ENCODE data around the gene STIM1.
"Not testable (repeated sequence)": the region's sequence is repeated elsewhere in the genome, so short reads cannot be mapped to it uniquely, and the experiment has no call there.

The STIM1 gene

GRCh38 chr11:3891751-3892150 lies 36.3 kb downstream of the STIM1 start:
- Histone ChIP-seq H3K9me3 (no peaks in the 10 kb centered on the region), H3K36me3 (no peaks in the 10 kb centered on the region), H3K4me3 (no peak overlapping the region), H3K27ac (no peak overlapping the region), H3K4me1 (peaks cover 0 to 41% (median 26%) of the 10 kb centered on the region in 4 donors), H3K27me3 (no peaks in the 10 kb centered on the region)
- intact Hi-C loops (cut with DNase I; ENCODE audit: low total_unique reads) = no loop called here
- DNase-seq = no peak
- no peak for TF ChIP-seq CTCF (IDR thresholded peaks at IDR 0.05)

GRCh38 chr11:3892156-3892555 lies 36.7 kb downstream of the STIM1 start:
- intact Hi-C loops (cut with DNase I; ENCODE audit: low total_unique reads) = no loop called here
- H3K27me3 ChIP-seq = no peaks in the 10 kb centered on the region
- peak overlapping the region in 1 of 2 donors; percentile 41 for H3K27ac ChIP-seq
- peaks cover 0 to 41% (median 26%) of the 10 kb centered on the region in 4 donors for H3K4me1 ChIP-seq
- TF ChIP-seq CTCF (IDR thresholded peaks at IDR 0.05) = no peak
- H3K4me3 ChIP-seq = no peak overlapping the region
- H3K36me3 ChIP-seq = no peaks in the 10 kb centered on the region
- H3K9me3 ChIP-seq = no peaks in the 10 kb centered on the region
- no peak for DNase-seq

GRCh38 chr11:3893311-3893710 lies 37.8 kb downstream of the STIM1 start:
- Histone ChIP-seq H3K36me3 (no peaks in the 10 kb centered on the region), H3K27me3 (no peaks in the 10 kb centered on the region), H3K27ac (peak overlapping the region in 1 of 2 donors; percentile 62), H3K4me3 (no peak overlapping the region), H3K9me3 (no peaks in the 10 kb centered on the region), H3K4me1 (peaks cover 0 to 41% (median 24%) of the 10 kb centered on the region in 4 donors)
- TF ChIP-seq CTCF (IDR thresholded peaks at IDR 0.05) = no peak
- intact Hi-C loops (cut with DNase I; ENCODE audit: low total_unique reads) = no loop called here
- no peak for DNase-seq

GRCh38 chr11:3894128-3894731 lies 38.8 kb downstream of the STIM1 start:
- Histone ChIP-seq H3K27ac (peak overlapping the region; percentile 53 to 62), H3K4me3 (no peak overlapping the region), H3K9me3 (no peaks in the 10 kb centered on the region), H3K27me3 (no peaks in the 10 kb centered on the region), H3K4me1 (peaks cover 0 to 41% (median 21%) of the 10 kb centered on the region in 4 donors), H3K36me3 (no peaks in the 10 kb centered on the region)
- DNase-seq = no peak
- intact Hi-C loops (cut with DNase I; ENCODE audit: low total_unique reads) = no loop called here
- TF ChIP-seq CTCF (IDR thresholded peaks at IDR 0.05) = no peak

GRCh38 chr11:3896644-3897043 lies 41.2 kb downstream of the STIM1 start:
- TF ChIP-seq CTCF (IDR thresholded peaks at IDR 0.05) = no peak
- intact Hi-C loops (cut with DNase I; ENCODE audit: low total_unique reads) = no loop called here
- Histone ChIP-seq H3K27me3 (no peaks in the 10 kb centered on the region), H3K4me3 (no peak overlapping the region), H3K4me1 (peaks cover 0 to 44% (median 18%) of the 10 kb centered on the region in 4 donors), H3K9me3 (no peaks in the 10 kb centered on the region), H3K27ac (no peak overlapping the region), H3K36me3 (no peaks in the 10 kb centered on the region)
- DNase-seq = no peak

GRCh38 chr11:3900230-3900629 lies 44.8 kb downstream of the STIM1 start:
- H3K4me1 ChIP-seq = peaks cover 0 to 43% (median 24%) of the 10 kb centered on the region in 4 donors
- H3K9me3 ChIP-seq; H3K27me3 ChIP-seq; DNase-seq; H3K36me3 ChIP-seq; H3K27ac ChIP-seq; intact Hi-C loops (cut with DNase I; ENCODE audit: low total_unique reads); H3K4me3 ChIP-seq: not testable (repeated sequence)
